H1 (cell line): Measurements from ENCODE around the gene PTPRG. TPM values are rescaled to one million over a fixed set of nuclear protein-coding genes. Genes with fewer than 3 reads are reported as not detected.

Source experiments
- CTCF ChIA-PET: fragments of 300-600 bp; sonication (Branson Sonifier 250); formaldehyde crosslinking; loops from one replicate; lab custom pipeline; 2021; ENCODE audit not compliant: partially characterized antibody; lab: Charles Lee
- POLR2A ChIA-PET: fragments of 300-600 bp; sonication (Branson Sonifier 250); formaldehyde crosslinking; loops from one replicate; lab custom pipeline; 2021; ENCODE audit warnings: inconsistent platforms; ENCODE audit not compliant: partially characterized antibody; lab: Charles Lee
- DNase-seq, 2 experiments: peaks; one replicate each; pipeline versions ENCODE4 v3.0.0 to v3.0.0-alpha.2; 2010 to 2022; ENCODE audit warnings: low spot score in 2 of 2, low read depth in 1 of 2, mixed read lengths in 1 of 2
- FAIRE-seq: peaks from 2 replicates; lab custom pipeline; 2011; peaks lifted over from hg19 to GRCh38; lab: Jason Lieb, UNC
- H2AFZ ChIP-seq: 2 replicates; pipeline ENCODE4 v1.8.1; 2012; ENCODE audit warnings: low read length, inconsistent platforms
- H2AK5ac ChIP-seq: 2 replicates; pipeline ENCODE4 v1.6.1; 2013; ENCODE audit warnings: low read depth, low read length
- H2BK120ac ChIP-seq: replicated peaks from 2 replicates; pipeline ENCODE3; 2013; ENCODE audit warnings: low read depth, low read length, inconsistent platforms
- H2BK12ac ChIP-seq: 2 replicates; pipeline ENCODE4 v1.6.1; 2013; ENCODE audit warnings: low read depth, low read length
- H2BK15ac ChIP-seq: 2 replicates; pipeline ENCODE4 v1.6.1; 2013; ENCODE audit warnings: low read length
- H2BK20ac ChIP-seq: 2 replicates; pipeline ENCODE4 v1.6.1; 2013; ENCODE audit warnings: low read length
- H2BK5ac ChIP-seq: 2 replicates; pipeline ENCODE4 v1.6.1; 2013; ENCODE audit warnings: low read depth, low read length
- H3K14ac ChIP-seq: 2 replicates; pipeline ENCODE4 v1.6.1; 2013; ENCODE audit warnings: inconsistent platforms; ENCODE audit not compliant: insufficient read length
- H3K18ac ChIP-seq: 2 replicates; pipeline ENCODE4 v1.6.1; 2013; ENCODE audit warnings: low read length; ENCODE audit errors: extremely low read depth
- H3K23ac ChIP-seq: 2 replicates; pipeline ENCODE4 v1.6.1; 2013; ENCODE audit warnings: inconsistent platforms; ENCODE audit not compliant: insufficient read length
- H3K23me2 ChIP-seq: 2 replicates; pipeline ENCODE4 v1.6.1; 2013; ENCODE audit warnings: low read depth, low read length
- H3K27ac ChIP-seq: 2 replicates; pipeline ENCODE4 v1.6.1; 2011; ENCODE audit warnings: low read depth, low read length, inconsistent platforms
- H3K27me3 ChIP-seq, 4 experiments: replicated peaks in 1 of 4; 1 replicate in 1 of 4; 2 replicates in 3 of 4; pipeline versions ENCODE4 v1.6.1 to v1.8.1; 2011 to 2013; ENCODE audit warnings: low read length in 3 of 4, mild to moderate bottlenecking in 3 of 4, inconsistent platforms in 2 of 4, mixed read lengths in 2 of 4, moderate library complexity in 1 of 4; ENCODE audit not compliant: control insufficient read depth in 3 of 4, insufficient read depth in 3 of 4; ENCODE audit errors: extremely low read depth in 1 of 4
- H3K36me3 ChIP-seq, 4 experiments: 2 replicates each; pipeline versions ENCODE4 v1.6.1 to v1.8.1; 2011 to 2013; ENCODE audit warnings: mild to moderate bottlenecking in 4 of 4, low read length in 3 of 4, moderate library complexity in 2 of 4, control low read depth in 1 of 4, inconsistent platforms in 1 of 4; ENCODE audit not compliant: insufficient read depth in 4 of 4, control insufficient read depth in 2 of 4
- H3K4ac ChIP-seq: replicated peaks from 2 replicates; pipeline ENCODE3; 2013; ENCODE audit warnings: low read length, low read depth, mixed read lengths, inconsistent platforms; ENCODE audit not compliant: insufficient read length
- H3K4me1 ChIP-seq, 4 experiments: replicated peaks in 1 of 4; 1 replicate in 1 of 4; 2 replicates in 3 of 4; pipeline versions ENCODE4 v1.6.1 to v1.8.1; 2011 to 2013; ENCODE audit warnings: low read length in 3 of 4, inconsistent platforms in 2 of 4, mixed read lengths in 1 of 4; ENCODE audit not compliant: insufficient read depth in 4 of 4, control insufficient read depth in 3 of 4
- H3K4me2 ChIP-seq, 2 experiments: 2 replicates each; pipeline versions ENCODE4 v1.6.1 to v1.8.1; 2011 to 2013; ENCODE audit warnings: low read depth in 2 of 2, low read length in 2 of 2, control low read depth in 1 of 2, inconsistent platforms in 1 of 2, mild to moderate bottlenecking in 1 of 2; ENCODE audit not compliant: insufficient read depth in 1 of 2
- H3K4me3 ChIP-seq, 4 experiments: fragments of 200-600, 300-600 bp in 1 of 4; sonication (generic), shearing (Covaris generic), sonication (Bioruptor Twin) in 1 of 4; 2 replicates each; pipeline versions ENCODE4 v1.5.1 to v1.8.1; 2011 to 2016; ENCODE audit warnings: low read length in 4 of 4, low read depth in 3 of 4, control low read depth in 2 of 4, inconsistent platforms in 2 of 4, mild to moderate bottlenecking in 2 of 4, mixed read lengths in 1 of 4, moderate library complexity in 1 of 4; ENCODE audit not compliant: insufficient read depth in 2 of 4; ENCODE audit errors: extremely low read depth in 1 of 4
- H3K56ac ChIP-seq: replicated peaks from 2 replicates; pipeline ENCODE3; 2013; ENCODE audit warnings: low read depth, mild to moderate bottlenecking, mixed read lengths, low read length, inconsistent platforms; ENCODE audit not compliant: insufficient read length
- H3K79me1 ChIP-seq: 2 replicates; pipeline ENCODE4 v1.6.1; 2013; ENCODE audit warnings: low read depth, low read length, control low read depth
- H3K79me2 ChIP-seq, 2 experiments: 2 replicates each; pipeline versions ENCODE4 v1.6.1 to v1.8.1; 2012 to 2013; ENCODE audit warnings: low read length in 2 of 2, mild to moderate bottlenecking in 2 of 2, inconsistent platforms in 1 of 2; ENCODE audit not compliant: insufficient read depth in 2 of 2, control insufficient read depth in 1 of 2
- H3K9ac ChIP-seq, 4 experiments: replicated peaks in 1 of 4; 1 replicate in 1 of 4; 2 replicates in 3 of 4; pipeline versions ENCODE4 v1.6.1 to v1.8.1; 2011 to 2013; ENCODE audit warnings: low read depth in 3 of 4, low read length in 3 of 4, control low read depth in 2 of 4, mild to moderate bottlenecking in 2 of 4, moderate library complexity in 2 of 4, inconsistent platforms in 1 of 4; ENCODE audit errors: extremely low read depth in 1 of 4
- H3K9me3 ChIP-seq, 2 experiments: 2 replicates each; pipeline versions ENCODE4 v1.6.1 to v1.8.1; 2012 to 2013; ENCODE audit warnings: mild to moderate bottlenecking in 2 of 2, moderate library complexity in 2 of 2, control low read depth in 1 of 2, inconsistent platforms in 1 of 2, low read depth in 1 of 2, low read length in 1 of 2, mixed read lengths in 1 of 2; ENCODE audit not compliant: insufficient read depth in 2 of 2
- H4K20me1 ChIP-seq, 2 experiments: replicated peaks in 1 of 2; 2 replicates each; pipeline versions ENCODE3 to v1.8.1; 2011 to 2013; ENCODE audit warnings: inconsistent platforms in 2 of 2, low read length in 2 of 2, mild to moderate bottlenecking in 1 of 2; ENCODE audit not compliant: insufficient read depth in 2 of 2, control insufficient read depth in 1 of 2
- H4K5ac ChIP-seq: 2 replicates; pipeline ENCODE4 v1.6.1; 2013; ENCODE audit warnings: low read length, low read depth, mixed read lengths, inconsistent platforms; ENCODE audit not compliant: insufficient read length
- H4K8ac ChIP-seq: 2 replicates; pipeline ENCODE4 v1.8.0; 2013; ENCODE audit warnings: mild to moderate bottlenecking, moderate library complexity, low read length, inconsistent platforms; ENCODE audit not compliant: insufficient read depth; ENCODE audit errors: extremely low read depth
- H4K91ac ChIP-seq: replicated peaks from 2 replicates; pipeline ENCODE3; 2013; ENCODE audit warnings: low read length, mixed read lengths, inconsistent platforms; ENCODE audit not compliant: insufficient read length
- CBX8 ChIP-seq: fragments of 300-800, 300-1000 bp; sonication (generic); IDR thresholded peaks from 2 replicates; pipeline ENCODE4 v1.7.1; 2016; ENCODE audit warnings: low read depth, low read length, borderline replicate concordance
- CTBP2 ChIP-seq: IDR thresholded peaks from 2 replicates; pipeline ENCODE4 v1.7.0; 2011; ENCODE audit warnings: borderline replicate concordance, mild to moderate bottlenecking, moderate library complexity, mixed read lengths, low read length; ENCODE audit not compliant: insufficient read depth, insufficient read length
- EGR1 ChIP-seq: IDR thresholded peaks from 2 replicates; pipeline ENCODE4 v1.6.1; 2011; ENCODE audit warnings: low read depth, low read length, borderline replicate concordance
- HDAC6 ChIP-seq: IDR thresholded peaks from one replicate; pipeline ENCODE4 v1.7.1; 2012; ENCODE audit warnings: low read depth, mild to moderate bottlenecking, inconsistent platforms, low read length, moderate library complexity
- JUN ChIP-seq: IDR thresholded peaks from 2 replicates; pipeline ENCODE4 v1.6.1; 2011; ENCODE audit warnings: low read depth, mild to moderate bottlenecking, improper control_type of control experiment, low read length
- RXRA ChIP-seq: IDR thresholded peaks from 2 replicates; pipeline ENCODE4 v1.6.1; 2011; ENCODE audit warnings: low read depth, mild to moderate bottlenecking, low read length, moderate library complexity; ENCODE audit not compliant: insufficient read depth
- SP4 ChIP-seq: IDR thresholded peaks from 2 replicates; pipeline ENCODE4 v1.6.1; 2012; ENCODE audit warnings: low read length, inconsistent platforms
- SRF ChIP-seq: IDR thresholded peaks from 2 replicates; pipeline ENCODE4 v1.6.1; 2011; ENCODE audit warnings: mild to moderate bottlenecking, low read depth, low read length, moderate library complexity
- WGBS, 2 experiments: shearing (Covaris generic) in 1 of 2; methylation state at CpG; one replicate each; pipeline versions ENCODE4 v1.1.6 to v1.1.7; 2013 to 2015; ENCODE audit warnings: low lambda C conversion rate in 2 of 2, mixed read lengths in 2 of 2, inconsistent platforms in 1 of 2, low coverage in 1 of 2, missing lambda C conversion rate in 1 of 2; ENCODE audit not compliant: insufficient replicate concordance in 2 of 2, insufficient coverage in 1 of 2, insufficient read length in 1 of 2; ENCODE audit errors: extremely low coverage in 1 of 2, missing lambda C conversion rate in 1 of 2; 5-methylcytosine and 5-hydroxymethylcytosine counted together
- polyA plus RNA-seq, 7 experiments: library from polyadenylated mRNA; depleted of rRNA in 3 of 7; stranded (reverse) in 5 of 7; unstranded in 2 of 7; fragments of >200 nt in 5 of 7; fragments of 200-250 nt in 2 of 7; gene quantifications; 1 replicate in 5 of 7; 2 replicates in 1 of 7; 4 replicates in 1 of 7; pipeline versions ENCODE4 v1.2.1 to v1.2.3, GENCODE V29; 2011 to 2013; ENCODE audit warnings: missing spikeins in 2 of 7, mixed read lengths in 2 of 7
- total RNA-seq: library from RNA; stranded (reverse); fragmentation: NEBNext Ultra II Directional; extraction: Animal tissue kit (Norgen Biotek cat#: 25700); gene quantifications from 2 replicates; pipeline ENCODE4 v1.2.1, GENCODE V29; 2021
- TF ChIP-seq, protein P1 (sequence below), 3 experiments: IDR thresholded peaks; 1 replicate in 2 of 3; 2 replicates in 1 of 3; pipeline versions ENCODE4 v1.5.1 to v1.6.1; 2011; ENCODE audit warnings: low read length in 3 of 3, mild to moderate bottlenecking in 3 of 3, inconsistent platforms in 2 of 3, low read depth in 1 of 3, moderate library complexity in 1 of 3; ENCODE audit not compliant: insufficient read depth in 1 of 3; ENCODE audit errors: control extremely low read depth in 1 of 3

PTPRG gene
- total and polyA plus RNA-seq, 2 of the 8 experiments (the other 6 are each of a cell fraction or from before 2014, with no cell fraction given) = 23.3 to 96.2 TPM

DNA sequence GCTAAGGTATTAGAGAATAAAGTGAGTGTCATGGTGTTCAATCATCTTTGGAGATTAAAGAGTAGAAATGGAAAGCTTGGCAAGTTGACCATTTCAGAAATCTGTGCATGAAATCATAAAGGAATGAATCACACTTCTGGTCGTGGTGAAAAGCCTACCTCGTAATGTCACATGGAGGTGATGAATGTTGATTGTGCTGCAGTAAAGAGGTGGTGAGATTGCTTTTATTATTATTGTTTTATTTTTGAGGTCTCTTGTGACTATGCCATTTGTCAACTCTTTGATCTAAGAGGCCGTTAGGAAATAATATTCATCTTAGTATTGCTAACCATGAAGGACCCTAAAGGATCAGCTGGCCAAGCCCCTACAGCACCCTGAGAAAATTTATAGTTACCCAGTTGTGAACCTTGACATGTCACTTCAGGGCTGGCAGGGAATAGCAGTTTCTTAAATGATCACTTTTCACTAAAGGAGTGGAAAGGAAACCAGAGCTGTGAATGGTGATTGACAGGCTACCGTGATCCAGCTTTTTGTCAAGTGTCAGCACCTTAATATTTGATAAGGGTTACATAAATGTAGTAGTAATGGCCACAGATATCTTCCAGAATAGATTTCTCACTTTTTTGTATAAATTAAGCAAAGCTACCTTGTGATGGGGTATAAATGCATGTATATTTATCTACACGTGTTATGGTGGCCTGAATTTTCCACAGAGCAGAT lies 203.9 kb downstream of the PTPRG start:
- POLR2A ChIA-PET = interaction anchor here (0.9 to 1.1 kb wide), 2 partner anchors 16 to 204 kb away, joined by 3 read pairs; partner anchors contain the start of gene PTPRG
- Histone ChIP-seq H3K18ac (no peak overlapping the region), H3K4me3 (no peak overlapping the region), H3K23ac (no peak overlapping the region), H3K4me1 (peaks cover 0 to 6% (median 2%) of the 10 kb centered on the region in 4 experiments; a peak in 5 of 7 replicates), H2BK12ac (no peak overlapping the region), H3K36me3 (no peaks in the 10 kb centered on the region), H4K91ac (no peak overlapping the region), H3K27me3 (no peaks in the 10 kb centered on the region), H2BK15ac (no peak overlapping the region), H2BK120ac (no peak overlapping the region), H3K79me2 (peaks cover 0 to 94% of the 10 kb centered on the region in 2 experiments; a peak in 3 of 4 replicates), H2AFZ (no peak overlapping the region), H3K14ac (no peak overlapping the region), H3K4ac (no peak overlapping the region), H3K9me3 (no peaks in the 10 kb centered on the region), H3K23me2 (no peaks in the 10 kb centered on the region), H3K9ac (no peak overlapping the region), H4K20me1 (peaks cover 3 to 4% of the 10 kb centered on the region in 2 experiments), H4K5ac (no peak overlapping the region), H2BK20ac (no peak overlapping the region), H3K56ac (no peak overlapping the region), H3K27ac (no peak overlapping the region), H2BK5ac (no peak overlapping the region), H2AK5ac (no peak overlapping the region), H3K4me2 (no peak overlapping the region), H4K8ac (no peak overlapping the region), H3K79me1 (peaks cover 8% of the 10 kb centered on the region)
- 95% methylated on average over 5 of the region's 5 CpGs; no CpG with 5 or more reads in 1 of the 2 experiments for WGBS, 2 experiments
- FAIRE-seq (no peak), DNase-seq (no peak)
- CTCF ChIA-PET = interaction anchor here (1.1 to 1.2 kb wide), 2 partner anchors 170 to 421 kb away, joined by 3 read pairs; no protein-coding TSS in a partner anchor
- TF ChIP-seq HDAC6 (no peak), RXRA (no peak), SP4 (no peak), JUN (no peak), SRF (no peak), CBX8 (no peak), EGR1 (no peak), CTBP2 (no peak)
- TF ChIP-seq, protein P1, sequence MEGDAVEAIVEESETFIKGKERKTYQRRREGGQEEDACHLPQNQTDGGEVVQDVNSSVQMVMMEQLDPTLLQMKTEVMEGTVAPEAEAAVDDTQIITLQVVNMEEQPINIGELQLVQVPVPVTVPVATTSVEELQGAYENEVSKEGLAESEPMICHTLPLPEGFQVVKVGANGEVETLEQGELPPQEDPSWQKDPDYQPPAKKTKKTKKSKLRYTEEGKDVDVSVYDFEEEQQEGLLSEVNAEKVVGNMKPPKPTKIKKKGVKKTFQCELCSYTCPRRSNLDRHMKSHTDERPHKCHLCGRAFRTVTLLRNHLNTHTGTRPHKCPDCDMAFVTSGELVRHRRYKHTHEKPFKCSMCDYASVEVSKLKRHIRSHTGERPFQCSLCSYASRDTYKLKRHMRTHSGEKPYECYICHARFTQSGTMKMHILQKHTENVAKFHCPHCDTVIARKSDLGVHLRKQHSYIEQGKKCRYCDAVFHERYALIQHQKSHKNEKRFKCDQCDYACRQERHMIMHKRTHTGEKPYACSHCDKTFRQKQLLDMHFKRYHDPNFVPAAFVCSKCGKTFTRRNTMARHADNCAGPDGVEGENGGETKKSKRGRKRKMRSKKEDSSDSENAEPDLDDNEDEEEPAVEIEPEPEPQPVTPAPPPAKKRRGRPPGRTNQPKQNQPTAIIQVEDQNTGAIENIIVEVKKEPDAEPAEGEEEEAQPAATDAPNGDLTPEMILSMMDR (IDR thresholded peaks at IDR 0.05; ENCODE audit: control extremely low read depth in 1 of 3, insufficient read depth in 1 of 3, low read depth in 1 of 3, low read length in 3 of 3) = no peak
